AG09309 (cell line): ENCODE data around the gene PKLR.

Experiments
- DNase-seq: peaks from one replicate; pipeline ENCODE4 v3.0.0-alpha.2; 2010; ENCODE audit warnings: low read depth
- H3K4me3 ChIP-seq: 2 replicates; pipeline ENCODE4 v1.5.1; 2011; ENCODE audit warnings: mild to moderate bottlenecking, low read depth, low read length, moderate library complexity; ENCODE audit not compliant: control insufficient read depth
- TF ChIP-seq, protein P1 (sequence below): IDR thresholded peaks from 2 replicates; pipeline ENCODE4 v1.5.1; 2011; ENCODE audit warnings: mild to moderate bottlenecking, low read depth, low read length, inconsistent platforms; ENCODE audit not compliant: insufficient read depth, control insufficient read depth; ENCODE audit errors: missing control alignments

PKLR gene

DNA sequence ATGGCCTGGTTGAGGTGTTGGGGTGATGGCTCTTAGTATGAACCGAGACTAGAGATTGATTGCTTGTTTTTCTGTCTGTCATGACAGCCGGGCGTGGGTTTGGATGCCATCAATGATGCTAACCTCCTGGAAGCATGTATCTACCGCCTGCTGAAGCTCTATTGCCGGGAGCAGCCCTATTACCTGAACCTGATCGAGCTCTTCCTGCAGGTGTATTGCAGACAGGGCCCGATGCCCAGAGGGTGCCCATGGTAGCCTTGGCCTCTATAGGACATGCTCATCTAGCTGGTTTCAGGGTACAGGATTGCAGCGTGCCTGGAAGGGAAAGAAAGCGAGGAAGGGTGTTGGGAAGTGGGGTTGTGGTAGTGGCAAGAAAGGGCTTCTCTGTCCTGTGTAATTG lies 16.8 kb upstream of the PKLR start:
- DNase-seq: no peak
- H3K4me3 ChIP-seq: no peak overlapping the region
- TF ChIP-seq, protein P1, sequence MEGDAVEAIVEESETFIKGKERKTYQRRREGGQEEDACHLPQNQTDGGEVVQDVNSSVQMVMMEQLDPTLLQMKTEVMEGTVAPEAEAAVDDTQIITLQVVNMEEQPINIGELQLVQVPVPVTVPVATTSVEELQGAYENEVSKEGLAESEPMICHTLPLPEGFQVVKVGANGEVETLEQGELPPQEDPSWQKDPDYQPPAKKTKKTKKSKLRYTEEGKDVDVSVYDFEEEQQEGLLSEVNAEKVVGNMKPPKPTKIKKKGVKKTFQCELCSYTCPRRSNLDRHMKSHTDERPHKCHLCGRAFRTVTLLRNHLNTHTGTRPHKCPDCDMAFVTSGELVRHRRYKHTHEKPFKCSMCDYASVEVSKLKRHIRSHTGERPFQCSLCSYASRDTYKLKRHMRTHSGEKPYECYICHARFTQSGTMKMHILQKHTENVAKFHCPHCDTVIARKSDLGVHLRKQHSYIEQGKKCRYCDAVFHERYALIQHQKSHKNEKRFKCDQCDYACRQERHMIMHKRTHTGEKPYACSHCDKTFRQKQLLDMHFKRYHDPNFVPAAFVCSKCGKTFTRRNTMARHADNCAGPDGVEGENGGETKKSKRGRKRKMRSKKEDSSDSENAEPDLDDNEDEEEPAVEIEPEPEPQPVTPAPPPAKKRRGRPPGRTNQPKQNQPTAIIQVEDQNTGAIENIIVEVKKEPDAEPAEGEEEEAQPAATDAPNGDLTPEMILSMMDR: no peak

DNA sequence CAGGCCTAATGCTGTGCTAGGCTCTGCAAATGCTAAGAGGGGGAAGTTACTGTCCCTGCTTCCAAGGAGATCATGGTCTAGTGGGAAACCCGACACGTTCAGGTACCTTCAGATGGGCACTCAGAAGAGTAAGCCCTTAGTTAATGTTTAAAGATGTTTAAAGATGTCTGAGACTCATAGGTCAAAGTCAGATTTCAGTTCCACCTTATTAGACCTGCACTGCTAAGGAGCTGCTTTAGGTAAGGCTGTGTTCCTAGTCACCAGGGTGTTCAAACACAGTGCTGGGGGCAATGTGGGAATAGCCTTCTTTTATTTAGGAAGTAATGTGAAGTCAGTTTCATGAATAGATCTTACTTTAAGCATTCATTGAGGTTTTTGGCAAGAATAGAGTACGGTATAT lies 15.7 kb upstream of the PKLR start:
- H3K4me3 ChIP-seq: no peak overlapping the region
- TF ChIP-seq, protein P1: no peak
- no peak for DNase-seq

DNA sequence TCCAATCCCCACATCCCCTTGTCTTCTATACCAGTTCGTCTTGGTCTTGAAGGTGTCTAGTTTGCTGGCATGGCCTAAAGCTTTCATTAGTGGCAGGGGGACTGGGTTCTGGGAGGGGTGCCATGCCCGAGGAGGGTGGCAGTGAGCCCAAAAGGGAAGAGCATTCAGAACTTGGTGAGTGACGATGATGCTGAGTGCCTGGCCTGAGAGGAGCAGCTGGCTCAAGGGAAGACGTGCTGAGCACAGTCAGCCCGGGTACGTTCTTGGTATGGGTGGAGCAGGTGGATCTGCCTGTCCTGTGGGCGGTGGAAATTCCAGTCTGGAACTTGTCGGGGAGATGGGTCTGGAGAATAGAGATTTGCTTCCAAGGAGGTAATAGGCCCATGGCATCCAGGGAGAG lies 12.0 kb upstream of the PKLR start:
- no peak for DNase-seq
- H3K4me3 ChIP-seq: no peak overlapping the region
- TF ChIP-seq, protein P1: no peak

DNA sequence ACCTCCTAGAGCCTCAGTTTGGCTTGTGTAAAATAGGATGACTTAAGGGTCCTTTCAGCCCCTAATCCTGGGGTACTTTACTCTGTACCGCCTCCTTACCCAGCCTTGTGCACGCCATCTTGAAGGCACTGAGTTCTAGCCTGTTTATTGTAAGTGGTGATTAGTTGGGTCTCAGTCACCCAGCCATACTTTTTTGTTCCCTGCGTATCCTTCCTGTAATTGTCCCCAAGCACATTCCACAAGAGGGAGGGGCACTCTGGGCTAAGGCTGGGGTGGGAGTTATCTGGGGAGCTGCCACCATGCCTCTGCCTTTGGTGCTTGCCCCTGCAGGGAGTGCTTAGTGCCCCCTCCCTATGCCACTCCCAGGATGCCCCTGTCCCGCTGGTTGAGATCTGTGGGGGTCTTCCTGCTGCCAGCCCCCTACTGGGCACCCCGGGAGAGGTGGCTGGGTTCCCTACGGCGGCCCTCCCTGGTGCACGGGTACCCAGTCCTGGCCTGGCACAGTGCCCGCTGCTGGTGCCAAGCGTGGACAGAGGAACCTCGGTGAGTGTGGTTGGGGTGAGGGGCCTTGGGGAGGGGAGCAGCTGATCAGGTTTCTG lies 8.3 kb upstream of the PKLR start:
- H3K4me3 ChIP-seq: peak overlapping the region; percentile 65
- no peak for DNase-seq
- TF ChIP-seq, protein P1: no peak

DNA sequence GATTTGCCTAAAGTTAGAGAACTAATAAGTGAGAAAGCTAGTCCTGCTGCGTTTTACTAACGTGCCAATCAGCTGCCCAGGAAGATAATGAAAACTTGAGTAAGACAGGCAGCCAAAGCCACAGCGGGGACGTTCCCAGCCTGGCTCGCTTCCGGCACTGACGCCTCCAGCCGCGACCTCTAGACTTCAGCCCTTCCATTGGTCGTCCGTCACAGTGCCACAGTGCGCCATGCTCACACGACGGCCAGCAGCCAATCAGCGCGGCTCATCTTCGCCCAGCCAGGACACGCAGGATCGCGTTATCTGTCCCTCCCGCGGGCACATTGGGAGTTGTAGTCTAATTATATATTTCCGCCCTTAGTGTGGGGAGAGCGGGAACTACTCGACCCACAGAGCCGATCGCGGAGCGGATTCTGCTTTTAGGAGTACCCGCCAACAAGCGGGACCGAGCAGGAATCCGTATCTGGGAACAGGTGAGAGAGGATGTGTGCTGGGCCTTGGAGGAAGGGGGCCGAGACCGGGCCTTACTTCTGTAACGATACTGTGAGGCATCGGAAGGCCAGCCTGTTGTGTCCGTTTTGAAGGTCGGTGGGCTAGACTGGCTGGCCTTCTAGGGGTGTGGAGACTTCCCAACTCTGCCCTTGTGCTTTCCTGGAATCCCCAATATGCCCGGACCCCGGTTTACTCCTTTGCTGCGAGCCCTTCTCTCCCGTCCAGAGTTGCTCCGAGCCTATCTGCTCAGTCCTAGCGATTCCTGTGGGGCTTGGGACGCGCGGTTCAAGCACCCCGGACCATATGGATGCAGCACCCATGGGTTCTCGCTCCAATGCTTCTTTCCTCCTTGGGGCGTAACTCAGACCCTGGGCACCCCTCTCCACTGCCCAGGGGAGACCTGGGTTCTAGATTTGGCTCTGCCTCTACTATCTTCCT lies 7.5 kb upstream of the PKLR start, which contains the start of gene FDPS:
Gene FDPS, plus strand, starts transcription at position 374 of the 930 bp plus-strand sequence. CDS start 924 bp downstream, outside the sequence.
- peak within 1 kb of the TSS; percentile 65 for H3K4me3 ChIP-seq
- DNase-seq: peak; percentile 95
- TF ChIP-seq, protein P1: no peak

DNA sequence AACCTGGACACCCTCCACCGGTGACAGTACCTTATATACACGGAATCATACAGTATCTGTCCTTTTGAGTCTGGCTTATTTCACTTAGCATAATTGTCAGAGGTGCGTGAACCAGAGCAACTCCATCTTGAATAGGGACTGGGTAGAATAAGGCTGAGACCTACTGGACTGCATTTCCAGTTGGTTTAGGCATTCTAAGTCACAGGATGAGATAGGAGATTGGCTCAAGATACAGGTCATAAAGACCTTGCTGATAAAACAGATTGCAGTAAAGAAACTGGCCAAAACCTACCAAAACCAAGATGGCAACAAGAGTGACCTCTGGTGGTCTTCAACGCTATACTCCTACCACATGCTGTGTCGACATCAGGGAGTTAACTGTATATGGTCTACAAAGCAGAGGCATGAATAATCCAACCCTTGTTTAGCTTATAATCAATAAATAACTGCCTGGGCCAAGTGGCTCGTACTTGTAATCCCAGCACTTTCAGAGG lies 6.1 kb upstream of the PKLR start:
- no peak for DNase-seq
- H3K4me3 ChIP-seq: no peak overlapping the region
- TF ChIP-seq, protein P1: peak; percentile 37
